B cell (primary cell): ENCODE results near the gene ANAPC2. TPM values are rescaled to one million over a fixed set of nuclear protein-coding genes. Genes with fewer than 3 reads are reported as not detected.

Experiments used
- ATAC-seq: fragments of 200-7000 bp; cut with Tn5 transposase; one replicate; pipeline ENCODE4 v1.10.0; 2021; ENCODE audit warnings: low read depth, mild to moderate bottlenecking, moderate number of reproducible peaks, moderate library complexity
- CTCF ChIA-PET: fragments of 350-600 bp; sonication (Branson Sonifier 250); formaldehyde crosslinking; loops from one replicate; lab custom pipeline; 2021; ENCODE audit warnings: antibody characterized with exemption, inconsistent platforms; lab: Charles Lee
- POLR2A ChIA-PET: fragments of 350-600 bp; sonication (Branson Sonifier 250); formaldehyde crosslinking; loops from one replicate; lab custom pipeline; 2021; ENCODE audit warnings: antibody characterized with exemption; lab: Charles Lee
- DNase-seq: peaks from one replicate; pipeline ENCODE4 v3.0.0; 2013
- H2AFZ ChIP-seq: 2 replicates; pipeline ENCODE4 v1.6.1; 2012; ENCODE audit warnings: mild to moderate bottlenecking, low read depth, low read length; ENCODE audit not compliant: insufficient read depth, poor library complexity, severe bottlenecking
- H3K27ac ChIP-seq, 2 donors: 1 replicate in 1 of 2; 2 replicates in 1 of 2; pipeline ENCODE4 v1.5.1; 2012 to 2013; ENCODE audit warnings: low read length in 2 of 2, mild to moderate bottlenecking in 2 of 2, moderate library complexity in 1 of 2
- H3K27me3 ChIP-seq, 4 experiments: fragments of 200-600 bp in 1 of 4; sonication (generic) in 1 of 4; replicated peaks in 1 of 4; 1 replicate in 2 of 4; 2 replicates in 2 of 4; pipeline versions ENCODE4 v1.6.1 to v1.7.0; 2013 to 2016; ENCODE audit warnings: low read length in 3 of 4, mild to moderate bottlenecking in 2 of 4, mixed read lengths in 1 of 4, moderate library complexity in 1 of 4; ENCODE audit not compliant: insufficient read depth in 4 of 4, control insufficient read depth in 3 of 4; ENCODE audit errors: control extremely low read depth in 1 of 4
- H3K36me3 ChIP-seq, 2 experiments: replicated peaks in 1 of 2; 1 replicate in 1 of 2; 2 replicates in 1 of 2; pipeline versions ENCODE4 v1.6.1 to v1.7.1; 2013; ENCODE audit warnings: low read length in 1 of 2; ENCODE audit not compliant: insufficient read depth in 2 of 2, control insufficient read depth in 1 of 2; ENCODE audit errors: control extremely low read depth in 1 of 2, extremely low read depth in 1 of 2
- H3K4me1 ChIP-seq, 2 donors: fragments of 200-600 bp in 1 of 2; sonication (generic) in 1 of 2; 1 replicate in 1 of 2; 2 replicates in 1 of 2; pipeline versions ENCODE4 v1.5.1 to v1.6.1; 2013 to 2017; ENCODE audit warnings: low read length in 2 of 2; ENCODE audit not compliant: control insufficient read depth in 2 of 2, insufficient read depth in 2 of 2
- H3K4me2 ChIP-seq: replicated peaks from 2 replicates; pipeline ENCODE3; 2012; ENCODE audit warnings: mild to moderate bottlenecking, low read depth, low read length; ENCODE audit not compliant: poor library complexity, severe bottlenecking
- H3K4me3 ChIP-seq, 5 experiments: fragments of 200-600 bp in 1 of 5; sonication (generic) in 1 of 5; 1 replicate in 3 of 5; 2 replicates in 2 of 5; pipeline versions ENCODE4 v1.5.1 to v1.7.0; 2011 to 2016; ENCODE audit warnings: low read length in 4 of 5, mild to moderate bottlenecking in 4 of 5, low read depth in 2 of 5, control low read depth in 1 of 5, moderate library complexity in 1 of 5; ENCODE audit not compliant: insufficient read depth in 1 of 5; ENCODE audit errors: control extremely low read depth in 1 of 5, extremely low read depth in 1 of 5
- H3K79me2 ChIP-seq: fragments of 200-600 bp; sonication (generic); one replicate; pipeline ENCODE4 v1.6.0; 2016; ENCODE audit warnings: low read length; ENCODE audit not compliant: control insufficient read depth, insufficient read depth
- H3K9ac ChIP-seq: fragments of 200-600 bp; sonication (generic); 2 replicates; pipeline ENCODE4 v1.6.1; 2017; ENCODE audit warnings: mild to moderate bottlenecking, low read length, moderate library complexity
- H3K9me3 ChIP-seq, 3 donors: one replicate each; pipeline versions ENCODE4 v1.6.1 to v1.7.1; 2013; ENCODE audit warnings: low read length in 2 of 3; ENCODE audit not compliant: control insufficient read depth in 2 of 3, insufficient read depth in 1 of 3; ENCODE audit errors: control extremely low read depth in 1 of 3
- H4K20me1 ChIP-seq: 2 replicates; pipeline ENCODE4 v1.6.0; 2012; ENCODE audit warnings: mild to moderate bottlenecking, low read length; ENCODE audit not compliant: insufficient read depth, control insufficient read depth, poor library complexity, severe bottlenecking
- H3K27ac Mint-ChIP-seq: one replicate; pipeline ENCODE4 v1.8.0; 2021; ENCODE audit warnings: mixed read lengths
- H3K27me3 Mint-ChIP-seq: one replicate; pipeline ENCODE4 v1.8.0; 2021; ENCODE audit warnings: mixed read lengths
- H3K4me1 Mint-ChIP-seq: one replicate; pipeline ENCODE4 v1.8.0; 2021; ENCODE audit warnings: mixed read lengths
- H3K4me3 Mint-ChIP-seq: one replicate; pipeline ENCODE4 v1.8.0; 2021; ENCODE audit warnings: mixed read lengths
- H3K9me3 Mint-ChIP-seq: one replicate; pipeline ENCODE4 v1.8.0; 2022; ENCODE audit warnings: mixed read lengths; ENCODE audit not compliant: insufficient read depth
- CTCF ChIP-seq: fragments of 200-600 bp; IDR thresholded peaks from one replicate; pipeline ENCODE4 v1.8.0; 2022; ENCODE audit warnings: antibody characterized with exemption, mild to moderate bottlenecking
- EZH2 ChIP-seq: IDR thresholded peaks from 2 replicates; pipeline ENCODE4 v1.6.1; 2012; ENCODE audit warnings: borderline replicate concordance, low read depth, mild to moderate bottlenecking, moderate library complexity, low read length; ENCODE audit not compliant: insufficient read depth, poor library complexity, severe bottlenecking
- WGBS: methylation state at CpG from one replicate; pipeline ENCODE4 v1.1.5; 2013; ENCODE audit warnings: missing lambda C conversion rate; ENCODE audit not compliant: insufficient coverage; 5-methylcytosine and 5-hydroxymethylcytosine counted together
- intact Hi-C: fragments of 100-400 bp; cut with micrococcal nuclease; formaldehyde crosslinking; loops from one replicate; pipeline ENCODE4 v1.10.0; 2022
- polyA plus RNA-seq: library from polyadenylated mRNA; depleted of rRNA; stranded (reverse); fragments of >200 nt; gene quantifications from 2 replicates; pipeline ENCODE4 v1.2.3, GENCODE V29; 2012
- total RNA-seq, 2 donors: library from RNA; stranded (reverse); fragments of 120-200 nt in 1 of 2; gene quantifications; 1 replicate in 1 of 2; 2 replicates in 1 of 2; pipeline versions ENCODE4 v1.2.3 to v1.2.4, GENCODE V29; 2013 to 2022

ANAPC2 gene
- total and polyA plus RNA-seq, 2 donors (not counting 1 experiment from before 2014, with no cell fraction given), result 121 to 127 TPM

GRCh38 chr9:137236238-137236935 is 48.0 kb upstream of the ANAPC2 start:
- Mint-ChIP-seq H3K4me1 (peaks cover 38% of the 10 kb centered on the region), H3K4me3 (peak overlapping the region; percentile 53)

More at GRCh38 chr9:137236238-137236935, 48.0 kb upstream of the ANAPC2 start:
- Mint-ChIP-seq H3K9me3 (no peaks in the 10 kb centered on the region), H3K27me3 (no peaks in the 10 kb centered on the region), H3K27ac (no peak overlapping the region)
- H2AFZ ChIP-seq, result peak overlapping the region; percentile 41
- peaks cover 0 to 3% (median 0%) of the 10 kb centered on the region in 3 donors for H3K9me3 ChIP-seq
- H3K36me3 ChIP-seq, result no peaks in the 10 kb centered on the region
- H4K20me1 ChIP-seq, result peaks cover 22% of the 10 kb centered on the region
- DNase-seq, result peak; percentile 95
- H3K27me3 ChIP-seq, result peaks cover 0 to 2% (median 0%) of the 10 kb centered on the region in 4 experiments
- WGBS, result 6% methylated on average over 30 of the region's 31 CpGs
- peak overlapping the region; percentile 26 for H3K9ac ChIP-seq
- H3K79me2 ChIP-seq, result peaks cover 29% of the 10 kb centered on the region
- peak; percentile 29 for ATAC-seq
- peak overlapping the region in 2 of 5 experiments; percentile 15 to 19 for H3K4me3 ChIP-seq
- CTCF ChIA-PET, result interaction anchor here (0.6 to 8.9 kb wide), 42 partner anchors 11 to 448 kb away, joined by 3 to 76 read pairs (median 4); partner anchors contain the start of genes ANAPC2, CYSRT1, MAN1B1 and NELFB
- intact Hi-C loops, result loop anchor here (1.0 to 2.0 kb wide), 6 partner anchors 13 to 209 kb away; partner anchors contain the start of genes ANAPC2, NPDC1, SSNA1 and TPRN
- H3K4me2 ChIP-seq, result peak overlapping the region; percentile 72
- TF ChIP-seq EZH2 (no peak), CTCF (peak; percentile 98)
- H3K4me1 ChIP-seq, result peaks cover 37 to 62% of the 10 kb centered on the region in 2 donors
- POLR2A ChIA-PET, result interaction anchor here (0.5 to 1.6 kb wide), 8 partner anchors 12 to 834 kb away, joined by 3 to 8 read pairs (median 4); partner anchors contain the start of genes ANAPC2, MAN1B1 and SSNA1
- peak overlapping the region in 1 of 2 donors; percentile 33 for H3K27ac ChIP-seq
